B cell (primary cell): Measurements from ENCODE around the gene ARHGAP9. TPM values are rescaled to one million over a fixed set of nuclear protein-coding genes. Genes with fewer than 3 reads are reported as not detected.

Source experiments
- ATAC-seq: fragments of 200-7000 bp; cut with Tn5 transposase; one replicate; pipeline ENCODE4 v1.10.0; 2021; ENCODE audit warnings: low read depth, mild to moderate bottlenecking, moderate number of reproducible peaks, moderate library complexity
- CTCF ChIA-PET: fragments of 350-600 bp; sonication (Branson Sonifier 250); formaldehyde crosslinking; loops from one replicate; lab custom pipeline; 2021; ENCODE audit warnings: antibody characterized with exemption, inconsistent platforms; lab: Charles Lee
- POLR2A ChIA-PET: fragments of 350-600 bp; sonication (Branson Sonifier 250); formaldehyde crosslinking; loops from one replicate; lab custom pipeline; 2021; ENCODE audit warnings: antibody characterized with exemption; lab: Charles Lee
- DNase-seq: peaks from one replicate; pipeline ENCODE4 v3.0.0; 2013
- H2AFZ ChIP-seq: 2 replicates; pipeline ENCODE4 v1.6.1; 2012; ENCODE audit warnings: mild to moderate bottlenecking, low read depth, low read length; ENCODE audit not compliant: insufficient read depth, poor library complexity, severe bottlenecking
- H3K27ac ChIP-seq, 2 donors: 1 replicate in 1 of 2; 2 replicates in 1 of 2; pipeline ENCODE4 v1.5.1; 2012 to 2013; ENCODE audit warnings: low read length in 2 of 2, mild to moderate bottlenecking in 2 of 2, moderate library complexity in 1 of 2
- H3K27me3 ChIP-seq, 4 experiments: fragments of 200-600 bp in 1 of 4; sonication (generic) in 1 of 4; replicated peaks in 1 of 4; 1 replicate in 2 of 4; 2 replicates in 2 of 4; pipeline versions ENCODE4 v1.6.1 to v1.7.0; 2013 to 2016; ENCODE audit warnings: low read length in 3 of 4, mild to moderate bottlenecking in 2 of 4, mixed read lengths in 1 of 4, moderate library complexity in 1 of 4; ENCODE audit not compliant: insufficient read depth in 4 of 4, control insufficient read depth in 3 of 4; ENCODE audit errors: control extremely low read depth in 1 of 4
- H3K36me3 ChIP-seq, 2 experiments: replicated peaks in 1 of 2; 1 replicate in 1 of 2; 2 replicates in 1 of 2; pipeline versions ENCODE4 v1.6.1 to v1.7.1; 2013; ENCODE audit warnings: low read length in 1 of 2; ENCODE audit not compliant: insufficient read depth in 2 of 2, control insufficient read depth in 1 of 2; ENCODE audit errors: control extremely low read depth in 1 of 2, extremely low read depth in 1 of 2
- H3K4me1 ChIP-seq, 2 donors: fragments of 200-600 bp in 1 of 2; sonication (generic) in 1 of 2; 1 replicate in 1 of 2; 2 replicates in 1 of 2; pipeline versions ENCODE4 v1.5.1 to v1.6.1; 2013 to 2017; ENCODE audit warnings: low read length in 2 of 2; ENCODE audit not compliant: control insufficient read depth in 2 of 2, insufficient read depth in 2 of 2
- H3K4me2 ChIP-seq: replicated peaks from 2 replicates; pipeline ENCODE3; 2012; ENCODE audit warnings: mild to moderate bottlenecking, low read depth, low read length; ENCODE audit not compliant: poor library complexity, severe bottlenecking
- H3K4me3 ChIP-seq, 5 experiments: fragments of 200-600 bp in 1 of 5; sonication (generic) in 1 of 5; 1 replicate in 3 of 5; 2 replicates in 2 of 5; pipeline versions ENCODE4 v1.5.1 to v1.7.0; 2011 to 2016; ENCODE audit warnings: low read length in 4 of 5, mild to moderate bottlenecking in 4 of 5, low read depth in 2 of 5, control low read depth in 1 of 5, moderate library complexity in 1 of 5; ENCODE audit not compliant: insufficient read depth in 1 of 5; ENCODE audit errors: control extremely low read depth in 1 of 5, extremely low read depth in 1 of 5
- H3K79me2 ChIP-seq: fragments of 200-600 bp; sonication (generic); one replicate; pipeline ENCODE4 v1.6.0; 2016; ENCODE audit warnings: low read length; ENCODE audit not compliant: control insufficient read depth, insufficient read depth
- H3K9ac ChIP-seq: fragments of 200-600 bp; sonication (generic); 2 replicates; pipeline ENCODE4 v1.6.1; 2017; ENCODE audit warnings: mild to moderate bottlenecking, low read length, moderate library complexity
- H3K9me3 ChIP-seq, 3 donors: one replicate each; pipeline versions ENCODE4 v1.6.1 to v1.7.1; 2013; ENCODE audit warnings: low read length in 2 of 3; ENCODE audit not compliant: control insufficient read depth in 2 of 3, insufficient read depth in 1 of 3; ENCODE audit errors: control extremely low read depth in 1 of 3
- H4K20me1 ChIP-seq: 2 replicates; pipeline ENCODE4 v1.6.0; 2012; ENCODE audit warnings: mild to moderate bottlenecking, low read length; ENCODE audit not compliant: insufficient read depth, control insufficient read depth, poor library complexity, severe bottlenecking
- H3K27ac Mint-ChIP-seq: one replicate; pipeline ENCODE4 v1.8.0; 2021; ENCODE audit warnings: mixed read lengths
- H3K27me3 Mint-ChIP-seq: one replicate; pipeline ENCODE4 v1.8.0; 2021; ENCODE audit warnings: mixed read lengths
- H3K4me1 Mint-ChIP-seq: one replicate; pipeline ENCODE4 v1.8.0; 2021; ENCODE audit warnings: mixed read lengths
- H3K4me3 Mint-ChIP-seq: one replicate; pipeline ENCODE4 v1.8.0; 2021; ENCODE audit warnings: mixed read lengths
- H3K9me3 Mint-ChIP-seq: one replicate; pipeline ENCODE4 v1.8.0; 2022; ENCODE audit warnings: mixed read lengths; ENCODE audit not compliant: insufficient read depth
- EZH2 ChIP-seq: IDR thresholded peaks from 2 replicates; pipeline ENCODE4 v1.6.1; 2012; ENCODE audit warnings: borderline replicate concordance, low read depth, mild to moderate bottlenecking, moderate library complexity, low read length; ENCODE audit not compliant: insufficient read depth, poor library complexity, severe bottlenecking
- WGBS: methylation state at CpG from one replicate; pipeline ENCODE4 v1.1.5; 2013; ENCODE audit warnings: missing lambda C conversion rate; ENCODE audit not compliant: insufficient coverage; 5-methylcytosine and 5-hydroxymethylcytosine counted together
- intact Hi-C: fragments of 100-400 bp; cut with micrococcal nuclease; formaldehyde crosslinking; loops from one replicate; pipeline ENCODE4 v1.10.0; 2022
- polyA plus RNA-seq: library from polyadenylated mRNA; depleted of rRNA; stranded (reverse); fragments of >200 nt; gene quantifications from 2 replicates; pipeline ENCODE4 v1.2.3, GENCODE V29; 2012
- total RNA-seq, 2 donors: library from RNA; stranded (reverse); fragments of 120-200 nt in 1 of 2; gene quantifications; 1 replicate in 1 of 2; 2 replicates in 1 of 2; pipeline versions ENCODE4 v1.2.3 to v1.2.4, GENCODE V29; 2013 to 2022
- TF ChIP-seq, protein P1 (sequence below): fragments of 200-600 bp; IDR thresholded peaks from one replicate; pipeline ENCODE4 v1.8.0; 2022; ENCODE audit warnings: antibody characterized with exemption, mild to moderate bottlenecking

Gene ARHGAP9
- total and polyA plus RNA-seq, 2 donors (not counting 1 experiment from before 2014, with no cell fraction given), result 161 to 390 TPM

DNA sequence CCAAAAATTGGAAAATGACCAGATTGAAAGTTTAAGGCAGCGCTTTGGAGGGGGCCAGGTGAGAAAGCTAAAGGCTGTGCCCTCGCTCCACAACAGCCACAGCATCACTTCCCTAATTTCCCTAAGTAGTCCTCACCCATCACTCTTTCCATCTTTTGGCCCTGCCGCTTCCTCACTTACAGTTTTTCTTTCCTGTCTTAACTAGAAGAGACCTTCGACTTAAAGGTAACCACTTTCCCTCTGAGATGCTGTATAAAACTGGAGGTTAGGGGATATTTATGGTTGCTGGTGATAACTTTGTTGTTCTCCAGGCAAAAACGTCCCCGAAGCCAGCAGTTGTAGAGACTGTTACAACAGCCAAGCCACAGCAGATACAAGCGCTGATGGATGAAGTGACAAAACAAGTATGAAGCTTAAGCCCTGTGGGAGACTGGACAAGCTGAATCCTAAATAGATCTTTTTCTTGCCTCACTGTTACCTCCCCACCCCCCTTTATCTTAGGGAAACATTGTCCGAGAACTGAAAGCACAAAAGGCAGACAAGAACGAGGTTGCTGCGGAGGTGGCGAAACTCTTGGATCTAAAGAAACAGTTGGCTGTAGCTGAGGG is 36.4 kb upstream of the ARHGAP9 start:
- H3K4me1 Mint-ChIP-seq, result peaks cover 27% of the 10 kb centered on the region

More for the DNA sequence above, 36.4 kb upstream of the ARHGAP9 start:
- H3K9me3 ChIP-seq, result no peaks in the 10 kb centered on the region
- ATAC-seq (no peak), DNase-seq (no peak)
- ChIA-PET CTCF (interaction anchor here (1.2 kb wide), 2 partner anchors 56 to 61 kb away, joined by 3 read pairs; partner anchors contain the start of gene INHBE), POLR2A (interaction anchor here (0.6 to 2.3 kb wide), 3 partner anchors 16 to 69 kb away, joined by 3 to 5 read pairs (median 4); no protein-coding TSS in a partner anchor)
- Mint-ChIP-seq H3K4me3 (no peak overlapping the region), H3K27ac (peak overlapping the region; percentile 41), H3K27me3 (no peaks in the 10 kb centered on the region), H3K9me3 (no peaks in the 10 kb centered on the region)
- no peak overlapping the region for H3K9ac ChIP-seq
- H3K27ac ChIP-seq, result no peak overlapping the region
- H2AFZ ChIP-seq, result no peak overlapping the region
- H3K79me2 ChIP-seq, result peaks cover 25% of the 10 kb centered on the region
- no peak overlapping the region for H3K4me3 ChIP-seq
- H3K27me3 ChIP-seq, result no peaks in the 10 kb centered on the region
- WGBS, result 94% methylated on average over 5 of the region's 11 CpGs
- intact Hi-C loops, result no loop called here
- H3K36me3 ChIP-seq, result peaks cover 27 to 68% of the 10 kb centered on the region in 2 experiments
- no peak for TF ChIP-seq EZH2
- TF ChIP-seq, protein P1, sequence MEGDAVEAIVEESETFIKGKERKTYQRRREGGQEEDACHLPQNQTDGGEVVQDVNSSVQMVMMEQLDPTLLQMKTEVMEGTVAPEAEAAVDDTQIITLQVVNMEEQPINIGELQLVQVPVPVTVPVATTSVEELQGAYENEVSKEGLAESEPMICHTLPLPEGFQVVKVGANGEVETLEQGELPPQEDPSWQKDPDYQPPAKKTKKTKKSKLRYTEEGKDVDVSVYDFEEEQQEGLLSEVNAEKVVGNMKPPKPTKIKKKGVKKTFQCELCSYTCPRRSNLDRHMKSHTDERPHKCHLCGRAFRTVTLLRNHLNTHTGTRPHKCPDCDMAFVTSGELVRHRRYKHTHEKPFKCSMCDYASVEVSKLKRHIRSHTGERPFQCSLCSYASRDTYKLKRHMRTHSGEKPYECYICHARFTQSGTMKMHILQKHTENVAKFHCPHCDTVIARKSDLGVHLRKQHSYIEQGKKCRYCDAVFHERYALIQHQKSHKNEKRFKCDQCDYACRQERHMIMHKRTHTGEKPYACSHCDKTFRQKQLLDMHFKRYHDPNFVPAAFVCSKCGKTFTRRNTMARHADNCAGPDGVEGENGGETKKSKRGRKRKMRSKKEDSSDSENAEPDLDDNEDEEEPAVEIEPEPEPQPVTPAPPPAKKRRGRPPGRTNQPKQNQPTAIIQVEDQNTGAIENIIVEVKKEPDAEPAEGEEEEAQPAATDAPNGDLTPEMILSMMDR, result no peak
- H3K4me2 ChIP-seq, result no peak overlapping the region
- peaks cover 19% of the 10 kb centered on the region for H4K20me1 ChIP-seq
- H3K4me1 ChIP-seq, result peaks cover 17 to 25% of the 10 kb centered on the region in 2 donors
